H1 (cell line): ENCODE data around the gene CAMTA1.

ENCODE experiments used
- CREB1 ChIP-seq: IDR thresholded peaks from 2 replicates; pipeline ENCODE4 v1.6.1; 2012; ENCODE audit warnings: inconsistent platforms
- GABPA ChIP-seq: IDR thresholded peaks from 2 replicates; pipeline ENCODE4 v1.6.1; 2011; ENCODE audit warnings: mild to moderate bottlenecking, low read length, moderate library complexity, borderline replicate concordance; ENCODE audit not compliant: insufficient read depth
- HDAC6 ChIP-seq: IDR thresholded peaks from one replicate; pipeline ENCODE4 v1.7.1; 2012; ENCODE audit warnings: low read depth, mild to moderate bottlenecking, inconsistent platforms, low read length, moderate library complexity
- SIN3A ChIP-seq, 2 experiments: IDR thresholded peaks in 1 of 2; conservative IDR thresholded peaks in 1 of 2; 2 replicates each; pipeline ENCODE4 v1.6.1; 2011 to 2012; ENCODE audit warnings: low read length in 2 of 2, improper control_type of control experiment in 1 of 2, low read depth in 1 of 2, mild to moderate bottlenecking in 1 of 2
- TF ChIP-seq, protein P1 (sequence below), 3 experiments: IDR thresholded peaks; 1 replicate in 2 of 3; 2 replicates in 1 of 3; pipeline versions ENCODE4 v1.5.1 to v1.6.1; 2011; ENCODE audit warnings: low read length in 3 of 3, mild to moderate bottlenecking in 3 of 3, inconsistent platforms in 2 of 3, low read depth in 1 of 3, moderate library complexity in 1 of 3; ENCODE audit not compliant: insufficient read depth in 1 of 3; ENCODE audit errors: control extremely low read depth in 1 of 3

DNA sequence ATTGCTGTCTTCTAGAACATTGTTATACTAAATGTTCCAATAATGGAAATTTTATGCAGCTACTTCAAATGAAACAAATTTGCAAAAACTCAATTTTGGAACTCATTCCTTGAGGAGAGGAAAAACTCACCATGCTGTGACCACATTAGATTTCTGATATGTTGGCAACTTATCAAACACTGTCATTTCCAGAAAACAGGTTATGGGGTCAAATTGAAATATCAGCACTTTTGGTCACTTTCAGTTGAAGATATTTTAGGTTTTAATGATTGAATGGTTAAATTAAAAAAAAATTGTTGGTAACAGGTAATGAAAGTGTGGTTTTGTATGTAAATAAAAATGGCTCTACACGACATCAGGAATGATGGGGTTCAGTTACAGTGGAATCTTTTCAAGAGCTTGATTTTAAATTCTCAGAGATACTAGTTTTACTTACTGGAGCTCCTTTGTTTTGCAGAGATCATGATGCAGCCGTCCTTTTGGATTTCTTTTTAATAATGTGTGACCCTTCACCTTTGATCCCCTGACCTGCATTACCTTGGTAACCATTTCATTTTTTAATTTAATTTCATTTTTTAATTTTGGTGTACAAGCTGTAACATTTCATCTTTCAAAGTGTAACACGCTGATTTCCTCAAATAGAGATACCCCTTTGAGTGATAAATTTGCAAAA, 86.2 kb downstream of the CAMTA1 start:
- no peak for TF ChIP-seq HDAC6
- no peak for TF ChIP-seq GABPA
- no peak for TF ChIP-seq CREB1
- TF ChIP-seq SIN3A (conservative IDR thresholded peaks at IDR 0.05 in 1 of 2, IDR thresholded peaks at IDR 0.05 in 1 of 2; ENCODE audit: low read depth in 1 of 2, low read length in 2 of 2): no peak
- TF ChIP-seq, protein P1, sequence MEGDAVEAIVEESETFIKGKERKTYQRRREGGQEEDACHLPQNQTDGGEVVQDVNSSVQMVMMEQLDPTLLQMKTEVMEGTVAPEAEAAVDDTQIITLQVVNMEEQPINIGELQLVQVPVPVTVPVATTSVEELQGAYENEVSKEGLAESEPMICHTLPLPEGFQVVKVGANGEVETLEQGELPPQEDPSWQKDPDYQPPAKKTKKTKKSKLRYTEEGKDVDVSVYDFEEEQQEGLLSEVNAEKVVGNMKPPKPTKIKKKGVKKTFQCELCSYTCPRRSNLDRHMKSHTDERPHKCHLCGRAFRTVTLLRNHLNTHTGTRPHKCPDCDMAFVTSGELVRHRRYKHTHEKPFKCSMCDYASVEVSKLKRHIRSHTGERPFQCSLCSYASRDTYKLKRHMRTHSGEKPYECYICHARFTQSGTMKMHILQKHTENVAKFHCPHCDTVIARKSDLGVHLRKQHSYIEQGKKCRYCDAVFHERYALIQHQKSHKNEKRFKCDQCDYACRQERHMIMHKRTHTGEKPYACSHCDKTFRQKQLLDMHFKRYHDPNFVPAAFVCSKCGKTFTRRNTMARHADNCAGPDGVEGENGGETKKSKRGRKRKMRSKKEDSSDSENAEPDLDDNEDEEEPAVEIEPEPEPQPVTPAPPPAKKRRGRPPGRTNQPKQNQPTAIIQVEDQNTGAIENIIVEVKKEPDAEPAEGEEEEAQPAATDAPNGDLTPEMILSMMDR (IDR thresholded peaks at IDR 0.05; ENCODE audit: control extremely low read depth in 1 of 3, insufficient read depth in 1 of 3, low read depth in 1 of 3, low read length in 3 of 3): no peak
